Mesenteric fat pad (tissue), 1 donor: ENCODE measurements around the gene COX18. TPM values are rescaled to one million over a fixed set of nuclear protein-coding genes. Genes with fewer than 3 reads are reported as not detected.

Source experiments
- total RNA-seq: library from RNA; stranded (reverse); fragmentation: NEBNext Ultra II Directional; extraction: Animal tissue kit (Norgen Biotek cat#: 25700); gene quantifications from one replicate; pipeline ENCODE4 v1.2.1, GENCODE V29; 2021
- donor health status: DM: yes; HTN: yes; CAD: no.

The COX18 gene
- total RNA-seq, 1 donor from 2014 or later, result 11.7 TPM

Other genes starting within 250 kb of the COX18 start
- gene ANKRD17, start 189.1 kb upstream of the COX18 start, total RNA-seq, result 65.8 TPM